A673 (cell line): ENCODE data around the gene SOX13.

Experiments used
- CTCF ChIP-seq: fragments of 300-800, 200-600 bp; sonication (generic); conservative IDR thresholded peaks from 2 replicates; pipeline ENCODE4 v1.5.1; 2017; ENCODE audit warnings: low read depth, mild to moderate bottlenecking, antibody characterized with exemption, low read length, moderate library complexity, mixed read lengths
- EZH2 ChIP-seq: fragments of 200-600 bp; sonication (generic); IDR thresholded peaks from 2 replicates; pipeline ENCODE4 v1.6.1; 2017; ENCODE audit warnings: borderline replicate concordance, low read depth, mild to moderate bottlenecking, mixed read lengths, antibody characterized with exemption, low read length; ENCODE audit not compliant: poor library complexity, severe bottlenecking

- TF ChIP-seq EZH2 (no peak), CTCF (no peak)
Observed at GRCh38 chr1:204076891-204077290, 4.0 kb downstream of the SOX13 start.
